HepG2 (cell line): ENCODE results near the gene STRN3. TPM values are rescaled to one million over a fixed set of nuclear protein-coding genes. Genes with fewer than 3 reads are reported as not detected.
A peak's percentile ranks its signal among the peaks of the same experiment; 100 is the strongest.

Experiments used
- ATAC-seq: fragments of 200-7000 bp; cut with Tn5 transposase; 3 replicates; pipeline ENCODE4 v1.9.1; 2020; ENCODE audit warnings: mild to moderate bottlenecking, moderate library complexity
- BruUV-seq: library from RNA; stranded (reverse); fragments of 400-500 nt; replicated peaks from 2 replicates; lab custom pipeline; 2021; lab: Mats Ljungman, UMichigan
- CTCF ChIA-PET: fragments of 300-600 bp; formaldehyde crosslinking; extraction: SDS; loops from one replicate; lab custom pipeline; 2021; ENCODE audit warnings: low total read pairs, inconsistent platforms, low intra/inter-chr PET ratio; lab: Yijun Ruan, JAX
- POLR2A ChIA-PET: fragments of 350-600 bp; sonication (Branson Sonifier 250); formaldehyde crosslinking; loops from one replicate; lab custom pipeline; 2020; ENCODE audit warnings: antibody characterized with exemption, inconsistent platforms; lab: Yijun Ruan, JAX
- DNase-seq: peaks from one replicate; pipeline ENCODE4 v3.0.0-alpha.2; 2015; ENCODE audit warnings: low spot score
- FAIRE-seq: peaks from 3 replicates; lab custom pipeline; 2011; peaks lifted over from hg19 to GRCh38; lab: Jason Lieb, UNC
- H2AFZ ChIP-seq: one replicate; pipeline ENCODE4 v1.6.1; 2011; ENCODE audit warnings: low read length, inconsistent platforms
- H3K27ac ChIP-seq: fragments of 300-600 bp; 3 replicates; pipeline ENCODE4 v1.8.0; 2011; ENCODE audit warnings: mixed run types, mild to moderate bottlenecking, mixed read lengths, low read length, inconsistent platforms; ENCODE audit not compliant: insufficient read depth; ENCODE audit errors: extremely low read length
- H3K27me3 ChIP-seq, 2 experiments: fragments of 200-600 bp in 1 of 2; 2 replicates in 1 of 2; 3 replicates in 1 of 2; pipeline versions ENCODE4 v1.6.0 to v1.8.0; 2011; ENCODE audit warnings: low read length in 2 of 2, mild to moderate bottlenecking in 2 of 2, moderate library complexity in 2 of 2, inconsistent platforms in 1 of 2; ENCODE audit not compliant: insufficient read depth in 2 of 2, control insufficient read depth in 1 of 2
- H3K36me3 ChIP-seq, 2 experiments: fragments of 200-600 bp in 1 of 2; replicated peaks in 1 of 2; 2 replicates in 1 of 2; 3 replicates in 1 of 2; pipeline versions ENCODE4 v1.5.1 to v1.8.0; 2011; ENCODE audit warnings: low read length in 2 of 2, inconsistent platforms in 1 of 2; ENCODE audit not compliant: insufficient read depth in 2 of 2, control insufficient read depth in 1 of 2
- H3K4me1 ChIP-seq: 2 replicates; pipeline ENCODE4 v1.5.1; 2012; ENCODE audit warnings: low read length, inconsistent platforms; ENCODE audit not compliant: insufficient read depth
- H3K4me2 ChIP-seq: 2 replicates; pipeline ENCODE4 v1.6.0; 2011; ENCODE audit warnings: low read depth, low read length, inconsistent platforms
- H3K4me3 ChIP-seq, 3 experiments: fragments of 200-600 bp in 1 of 3; sonication (generic), shearing (Covaris generic) in 1 of 3; replicated peaks in 1 of 3; 2 replicates each; pipeline ENCODE4 v1.5.1; 2011 to 2016; ENCODE audit warnings: low read length in 3 of 3, inconsistent platforms in 2 of 3, low read depth in 2 of 3, mild to moderate bottlenecking in 2 of 3, control low read depth in 1 of 3, mixed read lengths in 1 of 3; ENCODE audit not compliant: insufficient read depth in 1 of 3
- H3K79me2 ChIP-seq: one replicate; pipeline ENCODE4 v1.6.1; 2011; ENCODE audit warnings: low read length, inconsistent platforms; ENCODE audit not compliant: insufficient read depth
- H3K9ac ChIP-seq: 2 replicates; pipeline ENCODE4 v1.6.0; 2011; ENCODE audit warnings: mild to moderate bottlenecking, low read depth, low read length, inconsistent platforms; ENCODE audit not compliant: insufficient read depth
- H3K9me3 ChIP-seq: 2 replicates; pipeline ENCODE4 v1.5.1; 2012; ENCODE audit warnings: mild to moderate bottlenecking, low read length
- H4K20me1 ChIP-seq: 2 replicates; pipeline ENCODE4 v1.6.0; 2011; ENCODE audit warnings: inconsistent platforms, mild to moderate bottlenecking, low read length, moderate library complexity; ENCODE audit not compliant: insufficient read depth
- CHD4 ChIP-seq: fragments of 200-600 bp; sonication (generic); IDR thresholded peaks from 2 replicates; pipeline ENCODE4 v1.7.0; 2017; ENCODE audit warnings: mild to moderate bottlenecking, low read length, borderline replicate concordance
- DR1 ChIP-seq: sonication (generic); formaldehyde crosslinking; IDR thresholded peaks from 2 replicates; pipeline ENCODE4 v1.8.0; 2021; ENCODE audit warnings: mild to moderate bottlenecking, missing genetic modification reagents, inconsistent platforms
- FOXP1 ChIP-seq, 2 experiments: fragments of 450-650 bp in 1 of 2; IDR thresholded peaks; 2 replicates each; pipeline ENCODE4 v1.6.1; 2017 to 2018; ENCODE audit warnings: antibody characterized with exemption in 1 of 2
- NFRKB ChIP-seq: fragments of 450-650 bp; IDR thresholded peaks from 2 replicates; pipeline ENCODE4 v1.6.1; 2017
- REPIN1 ChIP-seq: sonication (generic); formaldehyde crosslinking; IDR thresholded peaks from 2 replicates; pipeline ENCODE4 v1.8.0; 2022; ENCODE audit warnings: missing genetic modification reagents, low read depth, mild to moderate bottlenecking, borderline replicate concordance
- STAT5B ChIP-seq: sonication (generic); formaldehyde crosslinking; IDR thresholded peaks from 2 replicates; pipeline ENCODE4 v1.4.0; 2020; ENCODE audit warnings: missing genetic modification reagents
- TCF7 ChIP-seq: sonication (generic); IDR thresholded peaks from 2 replicates; pipeline ENCODE4 v1.6.1; 2016; ENCODE audit warnings: antibody characterized with exemption, low read depth
- TOPORS ChIP-seq: sonication (generic); formaldehyde crosslinking; IDR thresholded peaks from 2 replicates; pipeline ENCODE4 v1.8.0; 2023; ENCODE audit warnings: mild to moderate bottlenecking, missing genetic modification reagents
- TRAFD1 ChIP-seq: sonication (generic); formaldehyde crosslinking; IDR thresholded peaks from 2 replicates; pipeline ENCODE4 v1.5.1; 2020; ENCODE audit warnings: missing genetic modification reagents, mild to moderate bottlenecking, borderline replicate concordance
- XBP1 ChIP-seq: sonication (generic); formaldehyde crosslinking; IDR thresholded peaks from 2 replicates; pipeline ENCODE4 v1.5.0; 2020; ENCODE audit warnings: missing genetic modification reagents
- ZNF136 ChIP-seq: sonication (generic); formaldehyde crosslinking; IDR thresholded peaks from 2 replicates; pipeline ENCODE4 v1.8.1; 2022; ENCODE audit warnings: low read depth, mild to moderate bottlenecking, moderate library complexity, missing genetic modification reagents
- ZNF615 ChIP-seq: sonication (generic); formaldehyde crosslinking; IDR thresholded peaks from 2 replicates; pipeline ENCODE4 v1.5.0; 2020; ENCODE audit warnings: mild to moderate bottlenecking, missing genetic modification reagents, borderline replicate concordance
- ZNF740 ChIP-seq: sonication (generic); formaldehyde crosslinking; IDR thresholded peaks from 2 replicates; pipeline ENCODE4 v1.4.0; 2020; ENCODE audit warnings: missing genetic modification reagents
- ZNF816 ChIP-seq: sonication (generic); formaldehyde crosslinking; IDR thresholded peaks from 2 replicates; pipeline ENCODE4 v1.8.0; 2022; ENCODE audit warnings: missing genetic modification reagents, mild to moderate bottlenecking, borderline replicate concordance
- WGBS: methylation state at CpG from one replicate; pipeline ENCODE4 v1.1.6; 2017; ENCODE audit warnings: low lambda C conversion rate; 5-methylcytosine and 5-hydroxymethylcytosine counted together
- in situ Hi-C: cut with HindIII; loops from 2 replicates; pipeline ENCODE4 v1.10.0; 2017; ENCODE audit warnings: low pct_unique_long_range_greater_than_20kb; ENCODE audit not compliant: extremely low pct_ligation_motif_present
- intact Hi-C: fragments of 100-400 bp; cut with micrococcal nuclease; formaldehyde crosslinking; loops from one replicate; pipeline ENCODE4 v1.10.0; 2022; ENCODE audit not compliant: unreplicated experiment
- polyA plus RNA-seq, 8 experiments: library from polyadenylated mRNA; depleted of rRNA in 3 of 8; stranded (reverse) in 7 of 8; unstranded in 1 of 8; fragments of >200 nt; fragmentation: Illumina TruSeq in 4 of 8; extraction: Trizol in 4 of 8; gene quantifications; 2 replicates each; pipeline versions ENCODE4 v1.2.1 to v1.2.3, GENCODE V29; 2011 to 2016; ENCODE audit warnings: low read depth in 4 of 8, missing spikeins in 1 of 8, mixed read lengths in 1 of 8; ENCODE audit not compliant: insufficient read depth in 1 of 8
- total RNA-seq, 5 experiments: library from RNA; depleted of rRNA; stranded (reverse); fragments of >200 nt; fragmentation: Illumina TruSeq; extraction: Trizol; gene quantifications; 2 replicates each; pipeline ENCODE4 v1.2.3, GENCODE V29; 2016; ENCODE audit warnings: low read depth in 1 of 5
- TF ChIP-seq, protein P1 (sequence below): sonication (generic); formaldehyde crosslinking; IDR thresholded peaks from 2 replicates; pipeline ENCODE4 v1.8.0; 2022; ENCODE audit warnings: mild to moderate bottlenecking, missing genetic modification reagents; ENCODE audit not compliant: insufficient replicate concordance
- TF ChIP-seq, protein P2 (sequence below): IDR thresholded peaks from 2 replicates; pipeline ENCODE4 v1.6.1; 2016; ENCODE audit warnings: missing compliant biosample characterization, missing genetic modification reagents, borderline replicate concordance

The STRN3 gene
- total and polyA plus RNA-seq, 2 of the 13 experiments (the other 11 are each of a cell fraction or from before 2014, with no cell fraction given) = 49.4 to 123 TPM

DNA sequence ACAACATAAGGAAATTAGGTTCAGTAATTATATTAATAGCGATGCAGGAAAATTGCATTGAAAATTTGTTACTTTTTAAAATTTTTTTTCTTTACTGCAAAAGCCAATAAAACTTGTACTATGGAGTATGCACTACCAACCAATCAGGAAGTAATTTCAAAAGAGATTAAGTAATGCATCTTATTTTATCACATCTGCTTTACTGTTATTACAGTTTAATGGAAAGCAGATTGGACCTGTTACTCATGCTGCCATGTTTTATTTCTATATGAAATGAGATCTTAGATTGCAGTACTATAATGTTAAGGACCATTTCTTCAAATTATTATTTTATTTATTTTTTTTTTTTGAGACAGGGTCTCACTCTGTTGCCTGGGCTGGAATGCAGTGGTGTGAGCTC lies 1.7 kb upstream of the STRN3 start:
- Histone ChIP-seq H3K79me2 (peaks cover 46% of the 10 kb centered on the region), H3K9ac (peak overlapping the region; percentile 99), H2AFZ (no peak overlapping the region), H3K9me3 (no peaks in the 10 kb centered on the region), H3K36me3 (no peaks in the 10 kb centered on the region; a peak in 1 of 5 replicates), H3K4me2 (peak overlapping the region; percentile 66), H3K27me3 (peaks cover 0 to 5% of the 10 kb centered on the region in 2 experiments; a peak in 1 of 5 replicates), H3K4me1 (peaks cover 73% of the 10 kb centered on the region), H3K27ac (peak overlapping the region; percentile 73), H3K4me3 (peak overlapping the region; percentile 96 to 97 (median 96); a peak in 4 of 6 replicates), H4K20me1 (peaks cover 26% of the 10 kb centered on the region)
- no TSS peak for BruUV-seq
- ChIA-PET CTCF (no interaction called here), POLR2A (interaction anchor here (1.6 to 2.7 kb wide), 4 partner anchors 10 to 393 kb away, joined by 8 to 27 read pairs (median 12); partner anchors contain the start of gene HEATR5A)
- 93% methylated on average over 1 of the region's 1 CpG for WGBS
- ATAC-seq = no peak
- no peak for DNase-seq
- TF ChIP-seq STAT5B (CRISPR knock-in tag) (no peak), TOPORS (no peak), ZNF740 (CRISPR knock-in tag) (no peak), DR1 (CRISPR knock-in tag) (no peak), ZNF816 (no peak), CHD4 (no peak), NFRKB (no peak), TRAFD1 (CRISPR knock-in tag) (no peak), XBP1 (CRISPR knock-in tag) (no peak), TCF7 (0 out of 2 replicates have a peak, but pooled peaks have one; percentile 3), REPIN1 (CRISPR knock-in tag) (0 out of 2 replicates have a peak, but pooled peaks have one; percentile 1), FOXP1 (IDR thresholded peaks at IDR 0.05) (no peak), FOXP1 (CRISPR knock-in tag; IDR thresholded peaks at IDR 0.05) (no peak), ZNF136 (CRISPR knock-in tag) (no peak), ZNF615 (CRISPR knock-in tag) (no peak)
- TF ChIP-seq, protein P1, sequence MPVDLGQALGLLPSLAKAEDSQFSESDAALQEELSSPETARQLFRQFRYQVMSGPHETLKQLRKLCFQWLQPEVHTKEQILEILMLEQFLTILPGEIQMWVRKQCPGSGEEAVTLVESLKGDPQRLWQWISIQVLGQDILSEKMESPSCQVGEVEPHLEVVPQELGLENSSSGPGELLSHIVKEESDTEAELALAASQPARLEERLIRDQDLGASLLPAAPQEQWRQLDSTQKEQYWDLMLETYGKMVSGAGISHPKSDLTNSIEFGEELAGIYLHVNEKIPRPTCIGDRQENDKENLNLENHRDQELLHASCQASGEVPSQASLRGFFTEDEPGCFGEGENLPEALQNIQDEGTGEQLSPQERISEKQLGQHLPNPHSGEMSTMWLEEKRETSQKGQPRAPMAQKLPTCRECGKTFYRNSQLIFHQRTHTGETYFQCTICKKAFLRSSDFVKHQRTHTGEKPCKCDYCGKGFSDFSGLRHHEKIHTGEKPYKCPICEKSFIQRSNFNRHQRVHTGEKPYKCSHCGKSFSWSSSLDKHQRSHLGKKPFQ = no peak
- TF ChIP-seq, protein P2, sequence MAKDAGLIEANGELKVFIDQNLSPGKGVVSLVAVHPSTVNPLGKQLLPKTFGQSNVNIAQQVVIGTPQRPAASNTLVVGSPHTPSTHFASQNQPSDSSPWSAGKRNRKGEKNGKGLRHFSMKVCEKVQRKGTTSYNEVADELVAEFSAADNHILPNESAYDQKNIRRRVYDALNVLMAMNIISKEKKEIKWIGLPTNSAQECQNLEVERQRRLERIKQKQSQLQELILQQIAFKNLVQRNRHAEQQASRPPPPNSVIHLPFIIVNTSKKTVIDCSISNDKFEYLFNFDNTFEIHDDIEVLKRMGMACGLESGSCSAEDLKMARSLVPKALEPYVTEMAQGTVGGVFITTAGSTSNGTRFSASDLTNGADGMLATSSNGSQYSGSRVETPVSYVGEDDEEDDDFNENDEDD (CRISPR knock-in tag) = no peak
- no peak for FAIRE-seq
- in situ Hi-C loops (loop anchor here (10.0 kb wide), 1 partner anchor 57 kb away; no protein-coding TSS in a partner anchor), intact Hi-C loops (loop anchor here (2.0 to 5.0 kb wide), 3 partner anchors 25 to 179 kb away; partner anchors contain the start of gene HECTD1)
